HG02973 (cell line): ENCODE data around the gene CNOT1.
"Not testable (repeated sequence)": the region's sequence is repeated elsewhere in the genome, so short reads cannot be mapped to it uniquely, and the experiment has no call there.

Experiments
- ATAC-seq: cut with Tn5 transposase; IDR thresholded peaks from one replicate; pipeline ENCODE4 v1.9.1; 2021; ENCODE audit warnings: moderate library complexity; ENCODE audit not compliant: unreplicated experiment

Gene CNOT1

GRCh38 chr16:58582971-58583765 is 46.5 kb downstream of the CNOT1 start:
- no peak for ATAC-seq

GRCh38 chr16:58582133-58582532 is 47.5 kb downstream of the CNOT1 start:
- no peak for ATAC-seq

GRCh38 chr16:58579587-58579986 is 50.0 kb downstream of the CNOT1 start:
- ATAC-seq: no peak

GRCh38 chr16:58578642-58579041 is 51.0 kb downstream of the CNOT1 start:
- ATAC-seq: no peak

GRCh38 chr16:58577141-58577540 is 52.5 kb downstream of the CNOT1 start:
- ATAC-seq: no peak

- no peak for ATAC-seq
Observed at GRCh38 chr16:58574895-58575294, 54.7 kb downstream of the CNOT1 start.

- ATAC-seq: not testable (repeated sequence)
Observed at GRCh38 chr16:58565697-58566096, 63.9 kb downstream of the CNOT1 start.

GRCh38 chr16:58563775-58564174 is 65.9 kb downstream of the CNOT1 start:
- ATAC-seq: no peak

- ATAC-seq: no peak
Observed at GRCh38 chr16:58563235-58563634, 66.4 kb downstream of the CNOT1 start.

- no peak for ATAC-seq
Observed at GRCh38 chr16:58556678-58557077, 72.9 kb downstream of the CNOT1 start.

GRCh38 chr16:58551496-58551895 is 78.1 kb downstream of the CNOT1 start:
- no peak for ATAC-seq

GRCh38 chr16:58548378-58548777 is 81.2 kb downstream of the CNOT1 start:
- no peak for ATAC-seq

GRCh38 chr16:58543685-58544084 is 85.9 kb downstream of the CNOT1 start:
- no peak for ATAC-seq

GRCh38 chr16:58542291-58542690 is 87.3 kb downstream of the CNOT1 start:
- no peak for ATAC-seq

GRCh38 chr16:58541711-58542110 is 87.9 kb downstream of the CNOT1 start:
- ATAC-seq: no peak

- no peak for ATAC-seq
Observed at GRCh38 chr16:58537124-58537906, 92.3 kb downstream of the CNOT1 start.

GRCh38 chr16:58536278-58536677 is 93.3 kb downstream of the CNOT1 start:
- ATAC-seq: no peak

GRCh38 chr16:58535100-58535499 is 94.5 kb downstream of the CNOT1 start:
- no peak for ATAC-seq

- no peak for ATAC-seq
Observed at GRCh38 chr16:58533751-58534470, 95.7 kb downstream of the CNOT1 start.

GRCh38 chr16:58532414-58532813 is 97.2 kb downstream of the CNOT1 start:
- ATAC-seq: no peak

GRCh38 chr16:58530179-58530578 is 99.4 kb downstream of the CNOT1 start:
- no peak for ATAC-seq

- ATAC-seq: no peak
Observed at GRCh38 chr16:58519707-58520106, 109.9 kb downstream of the CNOT1 start.
